GM21528 (cell line): ENCODE measurements around the gene SEC23B.
"Not testable (repeated sequence)": the region's sequence is repeated elsewhere in the genome, so short reads cannot be mapped to it uniquely, and the experiment has no call there.

Experiments used
- ATAC-seq: cut with Tn5 transposase; IDR thresholded peaks from one replicate; pipeline ENCODE4 v1.9.1; 2021; ENCODE audit warnings: mild to moderate bottlenecking, moderate library complexity; ENCODE audit not compliant: unreplicated experiment, low FRiP score

Gene SEC23B

GRCh38 chr20:18507218-18508191 lies at the start of gene SEC23B:
Gene SEC23B, plus strand, starts transcription at chr20:18507940. Its CDS starts 2,896 bp downstream, at chr20:18510836.
- ATAC-seq = peak; percentile 98

GRCh38 chr20:18465536-18466200 lies 42.1 kb upstream of the SEC23B start:
- ATAC-seq = no peak

DNA sequence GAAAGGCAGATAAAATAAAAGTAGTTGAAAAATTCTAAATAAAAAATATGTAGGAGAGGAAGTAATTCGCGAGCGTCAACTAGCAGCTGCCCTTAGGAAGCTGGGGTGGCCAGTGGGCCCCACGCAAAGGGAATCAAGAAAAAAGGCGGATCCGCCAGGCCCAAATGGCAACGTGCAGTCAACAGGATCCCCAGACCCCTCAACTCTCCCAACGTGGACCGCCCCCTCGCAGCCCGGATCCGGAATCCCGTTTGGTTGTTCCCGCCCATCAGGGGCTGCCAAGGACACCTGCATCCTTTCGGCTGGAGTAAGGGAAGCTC lies 41.2 kb upstream of the SEC23B start:
- ATAC-seq = peak; percentile 36

- peak; percentile 97 for ATAC-seq
Observed at GRCh38 chr20:18466894-18467730, 40.6 kb upstream of the SEC23B start, which contains the start of the genes DZANK1 and POLR3F. Gene DZANK1, minus strand, starts transcription at chr20:18467030. Its CDS starts 1,672 bp downstream, at chr20:18465358. Gene POLR3F, plus strand, starts transcription at chr20:18467390. Its CDS starts 117 bp downstream, at chr20:18467507.

- ATAC-seq = no peak
Observed at GRCh38 chr20:18477218-18477617, 30.5 kb upstream of the SEC23B start.

GRCh38 chr20:18477821-18478220 lies 29.9 kb upstream of the SEC23B start:
- no peak for ATAC-seq

DNA sequence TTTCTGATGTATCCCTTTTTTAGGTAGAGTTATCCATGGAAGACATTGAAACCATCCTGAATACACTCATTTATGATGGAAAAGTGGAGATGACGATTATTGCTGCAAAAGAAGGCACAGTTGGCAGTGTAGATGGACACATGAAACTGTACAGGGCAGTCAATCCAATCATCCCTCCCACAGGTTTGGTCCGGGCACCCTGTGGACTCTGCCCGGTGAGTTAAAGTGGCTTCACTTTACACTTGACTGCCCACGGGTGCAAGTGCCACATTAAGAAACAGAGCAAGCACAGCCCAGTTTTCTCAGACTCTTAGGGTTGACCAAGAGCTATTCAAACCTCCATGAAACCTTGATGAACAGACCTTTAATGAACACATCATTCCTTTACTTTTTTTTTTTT lies 26.1 kb upstream of the SEC23B start:
- no peak for ATAC-seq

DNA sequence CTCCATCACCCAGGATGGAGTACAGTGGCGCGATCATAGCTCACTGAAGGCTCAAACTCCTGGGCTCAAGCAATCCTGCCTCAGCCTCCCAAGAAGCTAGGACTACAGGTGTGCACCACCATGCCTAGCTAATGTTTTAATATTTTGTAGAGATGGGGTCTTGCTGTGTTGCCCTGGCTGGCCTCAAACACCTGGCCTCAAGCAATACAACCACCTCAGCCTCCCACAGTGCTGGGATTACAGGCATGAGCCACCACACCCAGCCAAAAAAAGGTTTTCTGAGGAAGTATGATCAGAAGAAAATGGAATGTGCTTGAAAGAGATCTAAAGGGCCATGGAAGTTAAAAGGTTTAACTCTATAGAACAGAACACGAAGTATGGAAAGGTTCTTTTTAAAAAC lies 19.4 kb upstream of the SEC23B start:
- no peak for ATAC-seq

- ATAC-seq = no peak
Observed at GRCh38 chr20:18496042-18496441, 11.7 kb upstream of the SEC23B start.

GRCh38 chr20:18496740-18497592 lies 10.8 kb upstream of the SEC23B start, which contains the start of gene RBBP9:
Gene RBBP9, minus strand, starts transcription at chr20:18497225. Its CDS starts 58 bp downstream, at chr20:18497167.
- ATAC-seq = peak; percentile 98

DNA sequence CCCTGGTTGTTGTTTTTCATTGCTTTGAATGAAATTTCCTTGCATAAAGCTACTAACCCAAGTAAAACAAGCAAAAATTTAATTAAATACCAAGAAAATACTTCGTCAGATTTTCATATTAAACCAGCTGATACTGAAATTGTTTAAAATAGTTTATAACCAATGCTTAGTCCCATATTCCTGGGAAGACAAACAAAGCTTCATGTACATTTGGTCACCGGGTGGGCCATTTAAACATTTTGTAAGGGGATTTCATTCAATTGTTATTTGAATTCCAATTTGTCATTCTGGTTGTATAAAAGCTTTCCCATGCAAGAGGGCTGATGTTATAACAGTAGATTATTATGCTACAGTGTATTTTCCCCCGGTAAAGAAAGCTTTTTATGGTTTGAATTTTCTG lies 10.1 kb upstream of the SEC23B start:
- no peak for ATAC-seq

- not testable (repeated sequence) for ATAC-seq
Observed at GRCh38 chr20:18501672-18502071, 6.1 kb upstream of the SEC23B start.

DNA sequence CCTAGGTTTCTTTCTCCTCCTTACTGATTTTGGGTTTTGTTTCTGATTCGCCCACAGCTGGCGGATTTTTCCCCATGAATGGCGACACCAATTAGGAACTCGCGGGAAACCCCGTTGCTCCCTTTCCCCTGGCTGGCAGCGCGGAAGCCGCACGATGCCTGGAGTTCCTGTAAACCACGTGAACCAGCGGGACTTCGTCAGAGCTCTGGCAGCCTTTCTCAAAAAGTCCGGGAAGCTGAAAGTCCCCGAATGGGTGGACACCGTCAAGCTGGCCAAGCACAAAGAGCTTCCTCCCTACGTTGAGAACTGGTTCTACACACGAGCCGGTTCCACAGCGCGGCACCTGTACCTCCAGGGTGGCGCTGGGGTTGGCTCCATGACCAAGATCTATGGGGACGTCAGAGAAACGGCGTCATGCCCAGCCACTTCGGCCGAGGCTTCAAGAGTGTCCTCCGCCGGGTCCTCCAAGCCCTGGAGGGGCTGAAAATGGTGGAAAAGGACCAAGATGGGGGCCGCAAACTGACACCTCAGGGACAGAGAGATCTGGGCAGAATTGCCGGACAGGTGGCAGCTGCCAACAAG lies 3.2 kb upstream of the SEC23B start:
- no peak for ATAC-seq

DNA sequence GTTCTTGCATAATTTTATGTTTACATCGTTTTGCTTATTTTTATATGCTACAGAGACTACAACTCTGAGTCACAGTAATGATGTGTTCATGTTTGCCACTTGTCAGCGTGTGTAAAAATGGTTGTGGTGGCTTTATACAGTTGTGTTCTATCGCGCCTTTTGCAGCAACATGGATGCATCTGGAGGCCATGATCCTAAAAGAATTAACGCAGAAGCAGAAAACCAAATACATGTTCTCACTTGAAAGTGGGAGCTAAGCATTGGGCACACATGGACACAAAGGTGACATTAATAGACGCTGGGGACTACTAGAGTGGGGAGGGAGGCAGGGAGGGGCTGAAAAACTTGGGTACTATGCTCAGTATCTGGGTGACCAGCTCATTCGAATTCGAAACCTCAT lies 996 bp upstream of the SEC23B start:
- no peak for ATAC-seq

- ATAC-seq = no peak
Observed at GRCh38 chr20:18511571-18511970, 3.8 kb downstream of the SEC23B start.

- ATAC-seq = no peak
Observed at GRCh38 chr20:18513208-18513607, 5.5 kb downstream of the SEC23B start.

DNA sequence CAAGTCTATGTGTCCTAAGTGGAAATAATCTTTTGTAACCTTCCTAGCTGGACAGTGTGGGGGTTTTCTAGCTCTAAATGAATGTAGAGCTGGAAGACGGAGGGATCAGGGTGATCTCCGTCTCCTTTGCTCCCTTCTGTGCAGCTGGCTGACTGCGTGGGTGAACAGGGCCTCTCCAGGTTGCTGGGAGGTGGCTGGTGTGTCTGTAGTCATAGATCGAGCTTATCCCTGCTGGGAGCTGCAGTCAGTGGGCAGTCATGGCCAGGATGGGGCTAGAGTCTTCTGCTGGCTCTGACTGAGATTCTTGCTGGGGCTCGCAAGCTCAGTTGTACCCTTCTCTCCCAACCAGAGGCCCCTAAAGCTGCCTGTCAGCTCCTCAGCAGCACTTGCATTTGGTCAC lies 6.4 kb downstream of the SEC23B start:
- ATAC-seq = no peak

GRCh38 chr20:18515973-18516372 lies 8.2 kb downstream of the SEC23B start:
- ATAC-seq = no peak

- not testable (repeated sequence) for ATAC-seq
Observed at GRCh38 chr20:18522066-18522465, 14.3 kb downstream of the SEC23B start.
